Activated CD4-positive, CD25-positive, alpha-beta regulatory T cell (primary cell): ENCODE measurements around the gene SMAD6.
"Not testable (repeated sequence)": the region's sequence is repeated elsewhere in the genome, so short reads cannot be mapped to it uniquely, and the experiment has no call there.

Experiments
- DNase-seq, 4 experiments: peaks; one replicate each; lab custom pipeline; 2025; lab: John Stamatoyannopoulos, UW

SMAD6 gene

DNA sequence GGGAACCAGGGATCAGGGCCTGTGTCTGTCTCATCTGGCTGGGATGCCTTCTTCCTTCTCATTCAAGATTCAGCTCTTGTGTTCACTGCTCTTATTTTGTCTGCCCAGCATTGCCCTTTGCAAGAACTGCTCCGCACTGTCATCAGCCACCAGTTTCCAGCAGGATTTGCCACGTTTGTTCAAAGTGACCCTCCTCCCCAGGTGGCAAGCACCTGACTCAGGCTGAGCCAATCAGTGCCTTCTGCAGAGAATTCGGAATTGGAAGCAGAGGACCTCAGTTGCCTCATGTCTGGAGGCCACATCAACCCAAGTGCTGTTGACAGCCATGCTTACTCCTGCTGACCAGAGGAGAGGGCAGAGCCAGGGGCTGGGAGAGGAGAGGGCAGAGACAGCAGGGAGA lies 124.5 kb downstream of the SMAD6 start:
- DNase-seq, result no peak

GRCh38 chr15:66827039-66827697 lies 125.1 kb downstream of the SMAD6 start:
- no peak for DNase-seq

- no peak for DNase-seq
These were observed 125.6 kb downstream of the SMAD6 start for GRCh38 chr15:66827698-66828055.

DNA sequence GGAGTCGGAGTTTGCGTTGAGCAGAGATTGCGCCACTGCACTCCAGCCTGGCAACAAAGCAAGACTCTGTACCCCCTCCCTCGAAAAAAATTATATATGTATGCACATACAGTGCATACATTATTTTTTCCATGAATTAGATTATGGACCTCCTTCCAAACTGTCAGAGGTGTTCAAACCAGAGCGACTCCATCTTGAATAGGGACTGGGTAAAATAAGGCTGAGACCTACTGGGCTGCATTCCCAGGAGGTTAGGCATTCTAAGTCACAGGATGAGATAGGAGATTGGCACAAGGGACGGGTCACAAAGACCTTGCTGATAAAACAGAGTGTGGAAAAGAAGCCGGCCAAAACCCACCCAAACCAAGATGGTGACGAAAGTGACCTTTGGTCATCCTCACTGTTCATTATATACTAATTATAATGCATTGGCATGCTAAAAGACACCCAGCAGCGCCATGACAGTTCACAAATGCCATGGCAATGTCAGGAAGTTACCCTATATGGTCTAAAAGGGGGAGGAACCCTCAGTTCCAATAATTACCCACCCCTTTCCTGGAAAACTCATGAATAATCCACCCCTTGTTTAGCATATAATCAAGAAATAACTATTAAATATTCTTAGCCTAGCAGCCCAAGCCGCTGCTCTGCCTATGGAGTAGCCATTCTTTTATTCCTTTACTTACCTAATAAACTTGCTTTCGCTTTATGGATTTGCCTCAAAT lies 126.9 kb downstream of the SMAD6 start:
- DNase-seq, result not testable (repeated sequence)

GRCh38 chr15:66829551-66830121 lies 127.6 kb downstream of the SMAD6 start:
- DNase-seq, result no peak

GRCh38 chr15:66830358-66830757 lies 128.3 kb downstream of the SMAD6 start:
- DNase-seq, result no peak

DNA sequence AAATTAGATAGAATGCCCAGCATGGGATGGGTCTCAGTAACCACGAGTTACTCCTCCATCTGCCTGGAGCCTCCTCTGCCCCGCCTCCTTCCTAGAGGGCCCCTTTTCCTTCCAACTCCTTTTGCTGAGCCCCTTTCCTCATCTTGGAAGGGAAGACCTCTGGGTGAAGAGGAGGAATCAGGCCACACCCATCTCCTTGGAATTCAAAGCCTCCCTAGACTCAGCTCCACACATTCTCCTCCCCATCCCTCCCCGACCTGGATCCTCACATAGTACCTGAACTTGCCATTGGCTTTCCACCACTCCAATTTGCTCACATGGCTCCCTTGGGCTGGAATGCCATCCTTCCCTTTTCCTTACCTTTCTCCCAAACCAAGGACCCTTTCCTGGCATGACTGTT lies 128.8 kb downstream of the SMAD6 start:
- DNase-seq, result no peak

GRCh38 chr15:66831289-66831688 lies 129.3 kb downstream of the SMAD6 start:
- no peak for DNase-seq

DNA sequence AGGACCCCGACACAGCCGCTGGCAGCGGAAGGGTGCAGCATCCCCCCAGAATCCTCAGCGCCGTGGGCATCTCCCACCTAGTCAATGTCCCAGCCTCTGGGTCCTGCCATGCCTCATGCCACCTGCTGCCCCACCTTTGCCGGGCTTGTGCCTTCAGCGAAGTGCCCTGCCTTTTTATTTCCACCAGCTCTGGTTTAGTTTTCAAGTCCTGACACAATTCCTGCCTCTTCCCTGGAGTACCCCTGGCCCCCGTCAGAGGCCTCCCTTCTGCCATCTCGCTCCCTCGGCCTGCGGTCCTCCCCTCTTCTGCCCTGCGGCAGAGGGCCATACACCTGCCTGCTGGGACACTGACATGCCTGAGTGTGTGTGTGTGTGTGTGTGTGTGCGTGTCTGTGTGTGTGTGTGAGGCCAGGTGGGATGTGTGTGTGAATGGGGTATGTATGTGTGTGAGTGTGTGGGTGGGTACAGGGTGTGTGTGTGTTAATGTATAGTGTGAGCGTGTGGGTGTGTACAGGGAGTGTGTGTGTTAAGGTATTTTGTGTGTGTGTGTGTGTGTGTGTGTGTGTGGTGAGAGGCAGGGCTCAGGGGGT lies 129.9 kb downstream of the SMAD6 start:
- DNase-seq, result no peak
